Liver (tissue), 9 donors: Measurements from ENCODE around the gene ZNF652. TPM values are rescaled to one million over a fixed set of nuclear protein-coding genes. Genes with fewer than 3 reads are reported as not detected.

Experiments
- DNase-seq: peaks from one replicate; pipeline ENCODE4 v3.0.0-alpha.2; 2017; ENCODE audit warnings: low spot score
- H3K27ac ChIP-seq, 2 donors: one replicate each; pipeline ENCODE4 v1.7.0; 2013; ENCODE audit warnings: inconsistent platforms in 2 of 2, low read length in 2 of 2, control low read depth in 1 of 2, low read depth in 1 of 2, mild to moderate bottlenecking in 1 of 2
- H3K27me3 ChIP-seq, 4 donors: one replicate each; pipeline versions ENCODE4 v1.6.1 to v1.7.0; 2013; ENCODE audit warnings: low read length in 3 of 4, inconsistent platforms in 1 of 4, mild to moderate bottlenecking in 1 of 4, moderate library complexity in 1 of 4; ENCODE audit not compliant: control insufficient read depth in 4 of 4, insufficient read depth in 4 of 4
- H3K36me3 ChIP-seq, 4 donors: one replicate each; pipeline versions ENCODE4 v1.6.1 to v1.7.0; 2013; ENCODE audit warnings: low read length in 3 of 4, mild to moderate bottlenecking in 3 of 4, low read depth in 1 of 4, moderate library complexity in 1 of 4; ENCODE audit not compliant: control insufficient read depth in 4 of 4, insufficient read depth in 3 of 4
- H3K4me1 ChIP-seq, 4 donors: one replicate each; pipeline versions ENCODE4 v1.6.1 to v1.7.0; 2013; ENCODE audit warnings: low read length in 3 of 4, mild to moderate bottlenecking in 3 of 4, moderate library complexity in 1 of 4; ENCODE audit not compliant: control insufficient read depth in 4 of 4, insufficient read depth in 4 of 4
- H3K4me3 ChIP-seq, 3 donors: one replicate each; pipeline versions ENCODE4 v1.6.1 to v1.7.0; 2013; ENCODE audit warnings: low read length in 3 of 3, control low read depth in 1 of 3, low read depth in 1 of 3, mild to moderate bottlenecking in 1 of 3
- H3K9ac ChIP-seq, 2 donors: one replicate each; pipeline ENCODE4 v1.7.0; 2013; ENCODE audit warnings: low read length in 2 of 2, mild to moderate bottlenecking in 2 of 2, moderate library complexity in 2 of 2, control low read depth in 1 of 2, low read depth in 1 of 2
- H3K9me3 ChIP-seq, 4 donors: one replicate each; pipeline versions ENCODE4 v1.6.1 to v1.7.0; 2013; ENCODE audit warnings: low read length in 3 of 4; ENCODE audit not compliant: control insufficient read depth in 4 of 4
- EGR1 ChIP-seq, 2 donors: IDR thresholded peaks; 2 replicates each; pipeline ENCODE4 v1.6.1; 2016 to 2018; ENCODE audit warnings: antibody characterized with exemption in 2 of 2, low read depth in 2 of 2
- FOXA2 ChIP-seq: IDR thresholded peaks from 2 replicates; pipeline ENCODE4 v1.6.1; 2016; ENCODE audit warnings: antibody characterized with exemption
- GABPA ChIP-seq, 2 donors: IDR thresholded peaks in 1 of 2; conservative IDR thresholded peaks in 1 of 2; 2 replicates each; pipeline ENCODE4 v1.6.1; 2016; ENCODE audit warnings: antibody characterized with exemption in 2 of 2, mild to moderate bottlenecking in 1 of 2, moderate library complexity in 1 of 2
- HNF4A ChIP-seq, 2 donors: conservative IDR thresholded peaks; 2 replicates each; pipeline ENCODE4 v1.6.1; 2016; ENCODE audit warnings: antibody characterized with exemption in 2 of 2, mild to moderate bottlenecking in 2 of 2
- HNF4G ChIP-seq: IDR thresholded peaks from 2 replicates; pipeline ENCODE4 v1.6.1; 2016; ENCODE audit warnings: antibody characterized with exemption
- NR2F2 ChIP-seq: IDR thresholded peaks from 2 replicates; pipeline ENCODE4 v1.6.1; 2016; ENCODE audit warnings: antibody characterized with exemption
- RAD21 ChIP-seq, 2 donors: IDR thresholded peaks; 2 replicates each; pipeline ENCODE4 v1.6.1; 2016; ENCODE audit warnings: antibody characterized with exemption in 2 of 2, mild to moderate bottlenecking in 2 of 2
- RXRA ChIP-seq, 2 donors: IDR thresholded peaks; 2 replicates each; pipeline ENCODE4 v1.6.1; 2017 to 2018; ENCODE audit warnings: antibody characterized with exemption in 2 of 2, mild to moderate bottlenecking in 1 of 2
- SP1 ChIP-seq: IDR thresholded peaks from 2 replicates; pipeline ENCODE4 v1.6.1; 2018; ENCODE audit warnings: antibody characterized with exemption, mild to moderate bottlenecking
- YY1 ChIP-seq: IDR thresholded peaks from 2 replicates; pipeline ENCODE4 v1.6.1; 2016; ENCODE audit warnings: antibody characterized with exemption, mild to moderate bottlenecking
- WGBS: extraction: QIAGEN DNeasy Blood & Tissue Kit; methylation state at CpG from one replicate; pipeline ENCODE4 v1.1.7; 2013; 5-methylcytosine and 5-hydroxymethylcytosine counted together
- polyA plus RNA-seq, 2 donors: library from polyadenylated mRNA; stranded (reverse) in 1 of 2; unstranded in 1 of 2; fragments of 200-250 nt in 1 of 2; fragments of >200 nt in 1 of 2; fragmentation: Nextera tagmentation in 1 of 2; extraction: Ambion mirVana in 1 of 2; gene quantifications; one replicate each; pipeline versions ENCODE4 v1.2.1 to v1.2.3, GENCODE V29; 2013 to 2015
- total RNA-seq, 2 donors: library from RNA; depleted of rRNA; stranded (reverse); fragments of >200 nt; gene quantifications; one replicate each; pipeline ENCODE4 v1.2.3, GENCODE V29; 2014
- TF ChIP-seq, protein P1 (sequence below): fragments of 150-350 bp; IDR thresholded peaks from 2 replicates; pipeline ENCODE4 v1.5.1; 2017; ENCODE audit warnings: improper control_type of control experiment, low read depth, low read length; ENCODE audit not compliant: missing input control
- TF ChIP-seq, protein P2 (sequence below): IDR thresholded peaks from 2 replicates; pipeline ENCODE4 v1.6.1; 2016; ENCODE audit warnings: antibody characterized with exemption
- TF ChIP-seq, protein P3 (sequence below): IDR thresholded peaks from 2 replicates; pipeline ENCODE4 v1.6.1; 2016; ENCODE audit warnings: antibody characterized with exemption
- TF ChIP-seq, protein P4 (sequence below): IDR thresholded peaks from 2 replicates; pipeline ENCODE4 v1.6.1; 2016; ENCODE audit warnings: antibody characterized with exemption
- donor health status: healthy.
- donor health status: healthy.
- donor health status: healthy.
- donor health status: healthy.
- donor health status: healthy.

Gene ZNF652
- total and polyA plus RNA-seq, 4 donors: 5.3 to 23.1 (median 17.5) TPM

DNA sequence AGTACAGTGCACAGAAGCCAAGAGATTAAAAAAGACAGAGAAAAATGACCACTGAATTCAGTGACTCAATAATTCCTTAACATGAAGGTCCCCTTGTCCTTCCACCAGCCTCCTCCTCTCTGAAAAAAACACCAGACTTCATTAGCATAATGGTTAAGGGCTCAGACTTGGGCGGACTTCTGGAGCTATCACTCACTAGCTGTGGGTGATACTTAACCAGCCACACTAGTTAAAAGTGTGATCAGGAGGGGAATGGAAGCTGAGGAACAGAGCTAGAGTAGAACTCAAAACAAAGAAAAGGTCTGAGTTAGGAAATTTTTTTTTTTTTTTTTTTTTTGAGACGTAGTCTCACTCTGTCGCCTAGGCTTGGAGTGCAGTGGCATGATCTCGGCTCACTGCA is 23.2 kb downstream of the ZNF652 start (continued):
- TF ChIP-seq, protein P1, sequence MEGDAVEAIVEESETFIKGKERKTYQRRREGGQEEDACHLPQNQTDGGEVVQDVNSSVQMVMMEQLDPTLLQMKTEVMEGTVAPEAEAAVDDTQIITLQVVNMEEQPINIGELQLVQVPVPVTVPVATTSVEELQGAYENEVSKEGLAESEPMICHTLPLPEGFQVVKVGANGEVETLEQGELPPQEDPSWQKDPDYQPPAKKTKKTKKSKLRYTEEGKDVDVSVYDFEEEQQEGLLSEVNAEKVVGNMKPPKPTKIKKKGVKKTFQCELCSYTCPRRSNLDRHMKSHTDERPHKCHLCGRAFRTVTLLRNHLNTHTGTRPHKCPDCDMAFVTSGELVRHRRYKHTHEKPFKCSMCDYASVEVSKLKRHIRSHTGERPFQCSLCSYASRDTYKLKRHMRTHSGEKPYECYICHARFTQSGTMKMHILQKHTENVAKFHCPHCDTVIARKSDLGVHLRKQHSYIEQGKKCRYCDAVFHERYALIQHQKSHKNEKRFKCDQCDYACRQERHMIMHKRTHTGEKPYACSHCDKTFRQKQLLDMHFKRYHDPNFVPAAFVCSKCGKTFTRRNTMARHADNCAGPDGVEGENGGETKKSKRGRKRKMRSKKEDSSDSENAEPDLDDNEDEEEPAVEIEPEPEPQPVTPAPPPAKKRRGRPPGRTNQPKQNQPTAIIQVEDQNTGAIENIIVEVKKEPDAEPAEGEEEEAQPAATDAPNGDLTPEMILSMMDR: no peak
- TF ChIP-seq HNF4G: no peak
- TF ChIP-seq, protein P2, sequence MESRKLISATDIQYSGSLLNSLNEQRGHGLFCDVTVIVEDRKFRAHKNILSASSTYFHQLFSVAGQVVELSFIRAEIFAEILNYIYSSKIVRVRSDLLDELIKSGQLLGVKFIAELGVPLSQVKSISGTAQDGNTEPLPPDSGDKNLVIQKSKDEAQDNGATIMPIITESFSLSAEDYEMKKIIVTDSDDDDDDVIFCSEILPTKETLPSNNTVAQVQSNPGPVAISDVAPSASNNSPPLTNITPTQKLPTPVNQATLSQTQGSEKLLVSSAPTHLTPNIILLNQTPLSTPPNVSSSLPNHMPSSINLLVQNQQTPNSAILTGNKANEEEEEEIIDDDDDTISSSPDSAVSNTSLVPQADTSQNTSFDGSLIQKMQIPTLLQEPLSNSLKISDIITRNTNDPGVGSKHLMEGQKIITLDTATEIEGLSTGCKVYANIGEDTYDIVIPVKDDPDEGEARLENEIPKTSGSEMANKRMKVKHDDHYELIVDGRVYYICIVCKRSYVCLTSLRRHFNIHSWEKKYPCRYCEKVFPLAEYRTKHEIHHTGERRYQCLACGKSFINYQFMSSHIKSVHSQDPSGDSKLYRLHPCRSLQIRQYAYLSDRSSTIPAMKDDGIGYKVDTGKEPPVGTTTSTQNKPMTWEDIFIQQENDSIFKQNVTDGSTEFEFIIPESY: no peak

DNA sequence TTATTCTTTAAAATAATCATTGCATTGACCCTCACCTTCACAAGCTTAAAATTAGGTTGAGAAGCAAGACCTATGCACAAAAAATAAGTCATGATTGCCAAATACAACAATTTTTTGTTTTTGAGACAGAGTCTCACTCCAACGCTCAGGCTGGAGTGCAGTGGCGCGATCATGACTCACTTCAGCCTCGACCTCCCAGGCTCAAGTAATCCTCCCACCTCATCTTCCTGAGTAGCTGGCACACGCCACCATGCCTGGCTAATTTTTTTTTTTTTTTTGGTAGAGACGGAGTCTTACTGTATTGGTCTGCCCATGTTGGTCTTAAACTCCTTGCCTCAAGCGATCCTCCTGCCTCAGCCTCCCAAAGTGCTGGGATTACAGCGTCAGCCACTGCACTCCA is 24.2 kb downstream of the ZNF652 start:
- no peaks in the 10 kb centered on the region for H3K27me3 ChIP-seq
- H3K9me3 ChIP-seq: no peaks in the 10 kb centered on the region
- H3K9ac ChIP-seq: no peak overlapping the region
- DNase-seq: no peak
- no peak overlapping the region for H3K4me3 ChIP-seq
- H3K4me1 ChIP-seq: peaks cover 0 to 13% (median 8%) of the 10 kb centered on the region in 4 donors
- TF ChIP-seq, protein P3, sequence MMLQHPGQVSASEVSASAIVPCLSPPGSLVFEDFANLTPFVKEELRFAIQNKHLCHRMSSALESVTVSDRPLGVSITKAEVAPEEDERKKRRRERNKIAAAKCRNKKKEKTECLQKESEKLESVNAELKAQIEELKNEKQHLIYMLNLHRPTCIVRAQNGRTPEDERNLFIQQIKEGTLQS: no peak
- TF ChIP-seq RAD21 (IDR thresholded peaks at IDR 0.05) (no peak), SP1 (no peak), HNF4A (conservative IDR thresholded peaks at IDR 0.05) (no peak), NR2F2 (no peak), FOXA2 (no peak), EGR1 (IDR thresholded peaks at IDR 0.05; ENCODE audit: low read depth in 2 of 2) (no peak), RXRA (IDR thresholded peaks at IDR 0.05) (no peak), YY1 (no peak), GABPA (IDR thresholded peaks at IDR 0.05 in 1 of 2, conservative IDR thresholded peaks at IDR 0.05 in 1 of 2) (no peak)
- TF ChIP-seq, protein P1: no peak
- TF ChIP-seq, protein P2: no peak
- TF ChIP-seq, protein P4, sequence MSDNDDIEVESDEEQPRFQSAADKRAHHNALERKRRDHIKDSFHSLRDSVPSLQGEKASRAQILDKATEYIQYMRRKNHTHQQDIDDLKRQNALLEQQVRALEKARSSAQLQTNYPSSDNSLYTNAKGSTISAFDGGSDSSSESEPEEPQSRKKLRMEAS: no peak
- H3K27ac ChIP-seq: no peak overlapping the region
- WGBS: 95% methylated on average over 8 of the region's 8 CpGs
- no peaks in the 10 kb centered on the region for H3K36me3 ChIP-seq
